ENCODE measurements around the gene C19orf53. TPM values are rescaled to one million over a fixed set of nuclear protein-coding genes. Genes with fewer than 3 reads are reported as not detected.
A peak's percentile ranks its signal among the peaks of the same experiment; 100 is the strongest.

The C19orf53 gene
- total RNA-seq (2013; cell fraction: nucleolus; rRNA removed) = 15.6 and 16.0 TPM in 2 replicates
- total RNA-seq (2014; rRNA removed) (183 and 198 TPM in 2 replicates), total RNA-seq (2014; rRNA removed; fragmentation: Illumina TruSeq; extraction: Trizol) (120 and 138 TPM in 2 replicates), total RNA-seq (2021) (109 and 115 TPM in 2 replicates), polyA plus RNA-seq (2011; rRNA removed) (99.9 and 186 TPM in 2 replicates), polyA plus RNA-seq (2014; fragmentation: Illumina TruSeq; extraction: Trizol) (38.4 and 171 TPM in 2 replicates), polyA plus RNA-seq (2014; fragmentation: Nextera tagmentation; extraction: Ambion mirVana) (100 to 1,000 TPM; 392 to 449 TPM), polyA plus RNA-seq (2014; rRNA removed) (250 and 253 TPM in 2 replicates), polyA plus RNA-seq (2016; fragmentation: Nextera tagmentation; extraction: Ambion mirVana) (100 to 1,000 TPM; 266 to 268 TPM), polyA minus RNA-seq (2011; rRNA and poly(A)+ RNA removed) (35.0 and 80.3 TPM in 2 replicates), Bru-seq, nascent RNA (percentile 86 among the genes with signal in this experiment), BruChase-seq, experiment 1, labeled RNA remaining after a 6-hour chase (percentile 87 among the genes with signal in this experiment), BruChase-seq, experiment 2, labeled RNA remaining after a 2-hour chase (percentile 81 among the genes with signal in this experiment)
- 219 TPM for polyA plus RNA-seq (2011; ENCODE audit: low read depth)
- 225 and 239 TPM in 2 replicates for polyA plus RNA-seq (2011; cell fraction: cytosol; rRNA removed)
- 81.5 and 116 TPM in 2 replicates for polyA plus RNA-seq (2011; cell fraction: nucleus; rRNA removed)
- polyA plus RNA-seq (2012) = 194 and 199 TPM in 2 replicates
- polyA minus RNA-seq (2011; cell fraction: cytosol; rRNA and poly(A)+ RNA removed) = 41.4 and 51.9 TPM in 2 replicates
- 9.3 and 19.9 TPM in 2 replicates for polyA minus RNA-seq (2011; cell fraction: nucleus; rRNA and poly(A)+ RNA removed)
- long read RNA-seq, experiment 1, transcript C19orf53-202 (3 exons, 873 nt) = major isoform, 102 of 103 reads
- long read RNA-seq, experiment 1, partial matches to known transcripts = 0 of 103 reads
- long read RNA-seq, experiment 1, other reads (novel, unspliced or antisense) = 0 of 103 reads
- long read RNA-seq, experiment 2, transcript C19orf53-202 (3 exons, 873 nt) = major isoform, 192 of 196 reads
- long read RNA-seq, experiment 2, partial matches to known transcripts = 0 of 196 reads
- long read RNA-seq, experiment 2, other reads (novel, unspliced or antisense) = 1 of 196 reads

GRCh38 chr19:13774217-13775191, at the start of gene C19orf53:
Gene C19orf53, plus strand, starts transcription at chr19:13774456. Its CDS starts 22 bp downstream, at chr19:13774478.
- peak; percentile 100 for ATAC-seq
- H3K79me2 ChIP-seq (ENCODE audit: control insufficient read depth, insufficient read depth, low read length) = peaks cover 18% of the 10 kb centered on the region
- peak within 1 kb of the TSS; percentile 77 for H3K27ac ChIP-seq (ENCODE audit: control insufficient read depth, insufficient read depth)
- ChIA-PET POLR2A (interaction anchor here (0.5 to 2.6 kb wide), 19 partner anchors 9 to 758 kb away, joined by 3 to 20 read pairs (median 4); partner anchors contain the start of genes ASF1B, MRI1 and ZSWIM4), RAD21 (ENCODE audit: unreplicated experiment) (interaction anchor here (0.6 to 2.9 kb wide), 9 partner anchors 10 to 606 kb away, joined by 3 to 21 read pairs (median 7); partner anchors contain the start of genes MRI1 and ZSWIM4), SMC1A (ENCODE audit: uncharacterized antibody, unreplicated experiment) (interaction anchor here (0.6 to 3.9 kb wide), 12 partner anchors 8 to 109 kb away, joined by 3 to 21 read pairs (median 4); partner anchors contain the start of genes MRI1 and ZSWIM4), CTCF (interaction anchor here (0.8 to 2.0 kb wide), 11 partner anchors 9 to 496 kb away, joined by 3 to 14 read pairs (median 4); partner anchors contain the start of gene MRI1)
- no peaks in the 10 kb centered on the region for H3K27me3 ChIP-seq (replicated peaks in 1 of 2; ENCODE audit: control insufficient read depth in 2 of 2, insufficient read depth in 2 of 2, low read length in 1 of 2)
- no peaks in the 10 kb centered on the region for H3K9me3 ChIP-seq (replicated peaks; ENCODE audit: control insufficient read depth, insufficient read depth, low read length)
- WGBS (ENCODE audit: insufficient coverage, insufficient replicate concordance, low lambda C conversion rate, missing lambda C conversion rate) = 1% methylated on average over 58 of the region's 61 CpGs
- peak; percentile 83 for DNase-seq (ENCODE audit: low read depth, low spot score)
- FAIRE-seq = peak; percentile 98
- H3K4me2 ChIP-seq (ENCODE audit: control insufficient read depth, insufficient read depth) = peak within 1 kb of the TSS; percentile 70
- peaks cover 3% of the 10 kb centered on the region for H3K4me1 ChIP-seq (ENCODE audit: control insufficient read depth, insufficient read depth, low read length)
- peak within 1 kb of the TSS; percentile 72 for H2AFZ ChIP-seq (ENCODE audit: control insufficient read depth, low read depth, low read length)
- H4K20me1 ChIP-seq (ENCODE audit: control insufficient read depth, insufficient read depth) = no peaks in the 10 kb centered on the region
- H3K36me3 ChIP-seq (ENCODE audit: control insufficient read depth in 2 of 2, insufficient read depth in 2 of 2, low read length in 1 of 2) = peaks cover 16% of the 10 kb centered on the region in 2 experiments
- in situ Hi-C loops (cut with MboI) (no loop called here), intact Hi-C loops (cut with micrococcal nuclease; ENCODE audit: unreplicated experiment) (no loop called here)
- H3K9ac ChIP-seq (ENCODE audit: control insufficient read depth, insufficient read depth, low read length) = peak within 1 kb of the TSS; percentile 81
- peak within 1 kb of the TSS; percentile 95 for H3K4me3 ChIP-seq
- TSS peak; percentile 68 for BruUV-seq (replicated peaks)
- TF ChIP-seq NR2F1 (conservative IDR thresholded peaks at IDR 0.05) (0 out of 2 replicates have a peak, but pooled peaks have one; percentile 16), RUNX3 (IDR thresholded peaks at IDR 0.05; ENCODE audit: low read length) (peak; percentile 68), CHD1 (IDR thresholded peaks at IDR 0.05; ENCODE audit: low read depth, low read length) (no peak), YY1 (IDR thresholded peaks at IDR 0.05; ENCODE audit: low read depth, low read length) (peak; percentile 95), MYC (IDR thresholded peaks at IDR 0.05; ENCODE audit: insufficient read depth, insufficient read length, insufficient replicate concordance, low read length, severe bottlenecking) (no peak), NFYB (IDR thresholded peaks at IDR 0.05; ENCODE audit: insufficient read depth, low read depth, low read length) (no peak), SIX5 (IDR thresholded peaks at IDR 0.05; ENCODE audit: low read depth, low read length, severe bottlenecking) (peak; percentile 96), ZNF687 (IDR thresholded peaks at IDR 0.05) (peak; percentile 59), SRF (IDR thresholded peaks at IDR 0.05; ENCODE audit: low read depth in 2 of 2, low read length in 2 of 2) (no peak; a peak in 1 of 4 replicates), CEBPB (IDR thresholded peaks at IDR 0.05; ENCODE audit: borderline replicate concordance in 1 of 2, low read depth in 2 of 2, low read length in 2 of 2) (no peak), BCL11A (IDR thresholded peaks at IDR 0.05; ENCODE audit: low read depth, low read length) (no peak)

Data from GM12878 (cell line).